SK-N-SH treated with all-trans-retinoic acid at 6 μM for 48 hours (cell line): Measurements from ENCODE around the gene LRRK1.

Source experiments
- ATAC-seq: fragments of 200-7000 bp; cut with Tn5 transposase; 3 replicates; pipeline ENCODE4 v1.9.1; 2020; ENCODE audit warnings: mild to moderate bottlenecking, moderate library complexity
- ARNTL ChIP-seq: fragments of 450-650 bp; formaldehyde crosslinking; IDR thresholded peaks from 2 replicates; pipeline ENCODE4 v1.5.0; 2020; ENCODE audit warnings: low read depth, mild to moderate bottlenecking, moderate library complexity, borderline replicate concordance
- BACH2 ChIP-seq: fragments of 250-450 bp; sonication (Bioruptor Pico); IDR thresholded peaks from 2 replicates; pipeline ENCODE4 v1.9.0; 2021; ENCODE audit warnings: mild to moderate bottlenecking, borderline replicate concordance
- CSDC2 ChIP-seq: fragments of 250-450 bp; sonication (Bioruptor Pico); IDR thresholded peaks from 2 replicates; pipeline ENCODE4 v1.5.0; 2020; ENCODE audit warnings: mild to moderate bottlenecking, moderate library complexity
- CSRNP3 ChIP-seq: fragments of 250-450 bp; sonication (Bioruptor Pico); IDR thresholded peaks from 2 replicates; pipeline ENCODE4 v1.5.1; 2021; ENCODE audit warnings: mild to moderate bottlenecking, moderate library complexity
- ESRRG ChIP-seq: fragments of 250-450 bp; sonication (Bioruptor Pico); IDR thresholded peaks from 2 replicates; pipeline ENCODE4 v1.6.1; 2021; ENCODE audit warnings: mild to moderate bottlenecking
- ISL1 ChIP-seq: fragments of 250-450 bp; sonication (Bioruptor Pico); IDR thresholded peaks from 2 replicates; pipeline ENCODE4 v2.1.2; 2022; ENCODE audit warnings: mild to moderate bottlenecking, moderate library complexity
- OSR1 ChIP-seq: fragments of 250-450 bp; sonication (Bioruptor Pico); IDR thresholded peaks from 2 replicates; pipeline ENCODE4 v1.8.0; 2022; ENCODE audit warnings: moderate library complexity, mild to moderate bottlenecking, inconsistent platforms
- PATZ1 ChIP-seq: fragments of 250-450 bp; sonication (Bioruptor Pico); IDR thresholded peaks from 2 replicates; pipeline ENCODE4 v1.8.0; 2020; ENCODE audit warnings: mild to moderate bottlenecking, moderate library complexity, borderline replicate concordance
- POU6F1 ChIP-seq: fragments of 250-450 bp; sonication (Bioruptor Pico); IDR thresholded peaks from 2 replicates; pipeline ENCODE4 v1.8.0; 2021; ENCODE audit warnings: low read depth, mild to moderate bottlenecking, moderate library complexity, borderline replicate concordance
- PPARA ChIP-seq: fragments of 250-450 bp; sonication (Bioruptor Pico); IDR thresholded peaks from 2 replicates; pipeline ENCODE4 v1.5.0; 2020; ENCODE audit warnings: mild to moderate bottlenecking, borderline replicate concordance
- RARB ChIP-seq: fragments of 250-450 bp; sonication (Bioruptor Pico); IDR thresholded peaks from 2 replicates; pipeline ENCODE4 v1.8.0; 2021; ENCODE audit warnings: mild to moderate bottlenecking, moderate library complexity
- SNAI2 ChIP-seq: fragments of 250-450 bp; sonication (Bioruptor Pico); IDR thresholded peaks from 2 replicates; pipeline ENCODE4 v1.5.0; 2020; ENCODE audit warnings: mild to moderate bottlenecking, moderate library complexity
- TCF4 ChIP-seq: fragments of 250-450 bp; sonication (Bioruptor Pico); IDR thresholded peaks from 2 replicates; pipeline ENCODE4 v1.8.0; 2021; ENCODE audit warnings: mild to moderate bottlenecking, moderate library complexity, borderline replicate concordance
- TOX ChIP-seq: fragments of 250-450 bp; sonication (Bioruptor Pico); IDR thresholded peaks from 2 replicates; pipeline ENCODE4 v1.8.0; 2021; ENCODE audit warnings: mild to moderate bottlenecking, moderate library complexity, borderline replicate concordance
- TSHZ2 ChIP-seq: fragments of 250-450 bp; sonication (Bioruptor Pico); IDR thresholded peaks from 2 replicates; pipeline ENCODE4 v1.5.0; 2020; ENCODE audit warnings: mild to moderate bottlenecking, moderate library complexity
- ZC3H10 ChIP-seq: fragments of 250-450 bp; sonication (Bioruptor Pico); IDR thresholded peaks from 2 replicates; pipeline ENCODE4 v1.5.1; 2021; ENCODE audit warnings: mild to moderate bottlenecking, moderate library complexity
- ZFP3 ChIP-seq: fragments of 250-450 bp; sonication (Bioruptor Pico); IDR thresholded peaks from 2 replicates; pipeline ENCODE4 v1.5.0; 2020; ENCODE audit warnings: mild to moderate bottlenecking, moderate library complexity
- ZFP30 ChIP-seq: fragments of 450-650 bp; formaldehyde crosslinking; IDR thresholded peaks from 2 replicates; pipeline ENCODE4 v1.5.0; 2022; ENCODE audit warnings: mild to moderate bottlenecking, moderate library complexity
- ZNF565 ChIP-seq: fragments of 450-650 bp; formaldehyde crosslinking; conservative IDR thresholded peaks from 2 replicates; pipeline ENCODE4 v1.5.0; 2020; ENCODE audit warnings: low read depth, mild to moderate bottlenecking, moderate library complexity
- ZNF70 ChIP-seq: fragments of 450-650 bp; formaldehyde crosslinking; IDR thresholded peaks from 2 replicates; pipeline ENCODE4 v1.5.0; 2020; ENCODE audit warnings: mild to moderate bottlenecking, moderate library complexity
- ZNF8 ChIP-seq: fragments of 450-650 bp; formaldehyde crosslinking; IDR thresholded peaks from 2 replicates; pipeline ENCODE4 v1.5.0; 2020; ENCODE audit warnings: mild to moderate bottlenecking, moderate library complexity

LRRK1 gene

GRCh38 chr15:101063891-101064794, 145.0 kb downstream of the LRRK1 start:
- no peak; the same call in 2 of the 3 replicates for ATAC-seq
- TF ChIP-seq ZNF70 (no peak), ARNTL (CRISPR knock-in tag) (no peak), TOX (CRISPR knock-in tag) (no peak), POU6F1 (CRISPR knock-in tag) (no peak), PPARA (no peak), OSR1 (CRISPR knock-in tag) (no peak), ZFP3 (CRISPR knock-in tag) (no peak), ZC3H10 (CRISPR knock-in tag) (no peak), BACH2 (CRISPR knock-in tag) (no peak), ESRRG (CRISPR knock-in tag) (no peak), CSDC2 (CRISPR knock-in tag) (no peak), TSHZ2 (CRISPR knock-in tag) (no peak), CSRNP3 (CRISPR knock-in tag) (no peak), ZFP30 (no peak), ISL1 (CRISPR knock-in tag) (no peak), ZNF8 (CRISPR knock-in tag) (no peak), PATZ1 (CRISPR knock-in tag) (no peak)

DNA sequence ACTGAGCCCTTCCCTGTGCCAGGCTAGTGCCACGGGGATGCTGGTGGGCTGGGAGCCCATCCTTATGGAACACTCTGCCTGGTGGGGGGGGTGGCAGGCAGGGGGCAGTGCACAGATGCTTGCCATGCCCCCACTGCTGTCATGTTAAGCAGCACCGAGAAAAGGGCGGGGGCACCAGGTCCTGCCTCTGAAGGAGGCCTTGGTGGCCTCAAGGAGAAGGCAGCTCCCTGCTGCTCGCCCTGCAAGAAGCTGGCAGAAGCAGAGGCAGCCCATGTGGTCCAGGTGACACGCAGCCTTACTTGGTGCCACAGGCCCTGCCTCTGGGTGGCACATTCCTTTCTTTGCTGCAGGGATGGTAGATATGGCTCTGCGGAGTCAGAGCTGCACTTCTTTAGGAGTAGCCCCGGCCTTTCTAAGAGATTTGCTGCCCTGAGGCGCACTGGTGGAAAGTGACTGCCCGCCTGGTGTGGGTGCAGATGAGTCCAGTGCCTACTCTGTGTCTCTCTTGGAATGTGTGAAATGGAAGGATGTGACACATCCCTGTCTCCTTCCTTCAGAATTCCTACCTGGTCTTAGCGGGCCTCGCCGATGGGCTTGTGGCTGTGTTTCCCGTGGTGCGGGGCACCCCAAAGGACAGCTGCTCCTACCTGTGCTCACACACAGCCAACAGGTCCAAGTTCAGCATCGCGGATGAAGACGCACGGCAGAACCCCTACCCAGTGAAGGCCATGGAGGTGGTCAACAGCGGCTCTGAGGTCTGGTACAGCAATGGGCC, 145.8 kb downstream of the LRRK1 start:
- no peak for ATAC-seq
- TF ChIP-seq ISL1 (CRISPR knock-in tag) = no peak
- TF ChIP-seq POU6F1 (CRISPR knock-in tag) = no peak
- no peak for TF ChIP-seq ARNTL (CRISPR knock-in tag)
- no peak for TF ChIP-seq ZFP30
- TF ChIP-seq PPARA = no peak
- no peak for TF ChIP-seq RARB (CRISPR knock-in tag)
- no peak for TF ChIP-seq ESRRG (CRISPR knock-in tag)
- no peak for TF ChIP-seq TSHZ2 (CRISPR knock-in tag)
- TF ChIP-seq TCF4 (CRISPR knock-in tag) = no peak
- TF ChIP-seq ZNF565 (CRISPR knock-in tag) = no peak
- TF ChIP-seq CSDC2 (CRISPR knock-in tag) = no peak
- no peak for TF ChIP-seq CSRNP3 (CRISPR knock-in tag)
- no peak for TF ChIP-seq ZNF8 (CRISPR knock-in tag)
- TF ChIP-seq ZC3H10 (CRISPR knock-in tag) = no peak
- no peak for TF ChIP-seq SNAI2 (CRISPR knock-in tag)
- TF ChIP-seq ZNF70 = no peak
